Sigmoid colon (tissue), 4 donors: ENCODE results near the gene AKAP14.
"Not testable (repeated sequence)": the region's sequence is repeated elsewhere in the genome, so short reads cannot be mapped to it uniquely, and the experiment has no call there.

Experiments used
- EP300 ChIP-seq, 4 donors: sonication (generic); formaldehyde crosslinking; IDR thresholded peaks; one replicate each; pipeline ENCODE4 v1.6.1; 2017; ENCODE audit warnings: antibody characterized with exemption in 4 of 4
- POLR2AphosphoS5 ChIP-seq, 4 donors: sonication (generic); formaldehyde crosslinking; IDR thresholded peaks; one replicate each; pipeline ENCODE4 v1.6.1; 2017; ENCODE audit warnings: antibody characterized with exemption in 4 of 4
- TF ChIP-seq, protein P1 (sequence below), 4 experiments: fragments of 450-650 bp in 3 of 4; fragments of 200-600 bp in 1 of 4; IDR thresholded peaks; one replicate each; pipeline ENCODE4 v1.5.1; 2016 to 2019; ENCODE audit warnings: antibody characterized with exemption in 4 of 4, mild to moderate bottlenecking in 3 of 4, moderate library complexity in 2 of 4

DNA sequence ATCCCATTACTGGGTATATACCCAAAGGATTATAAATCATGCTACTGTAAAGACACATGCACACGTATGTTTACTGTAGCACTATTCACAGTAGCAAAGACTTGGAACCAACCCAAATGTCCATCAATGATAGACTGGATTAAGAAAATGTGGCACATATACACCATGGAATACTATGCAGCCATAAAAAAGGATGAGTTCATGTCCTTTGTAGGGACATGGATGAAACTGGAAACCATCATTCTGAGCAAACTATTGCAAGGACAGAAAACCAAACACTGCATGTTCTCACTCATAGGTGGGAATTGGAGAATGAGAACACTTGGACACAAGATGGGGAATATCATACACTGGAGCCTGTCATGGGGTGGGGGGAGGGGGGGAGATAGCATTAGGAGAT is 71.1 kb downstream of the AKAP14 start:
- TF ChIP-seq, protein P1, sequence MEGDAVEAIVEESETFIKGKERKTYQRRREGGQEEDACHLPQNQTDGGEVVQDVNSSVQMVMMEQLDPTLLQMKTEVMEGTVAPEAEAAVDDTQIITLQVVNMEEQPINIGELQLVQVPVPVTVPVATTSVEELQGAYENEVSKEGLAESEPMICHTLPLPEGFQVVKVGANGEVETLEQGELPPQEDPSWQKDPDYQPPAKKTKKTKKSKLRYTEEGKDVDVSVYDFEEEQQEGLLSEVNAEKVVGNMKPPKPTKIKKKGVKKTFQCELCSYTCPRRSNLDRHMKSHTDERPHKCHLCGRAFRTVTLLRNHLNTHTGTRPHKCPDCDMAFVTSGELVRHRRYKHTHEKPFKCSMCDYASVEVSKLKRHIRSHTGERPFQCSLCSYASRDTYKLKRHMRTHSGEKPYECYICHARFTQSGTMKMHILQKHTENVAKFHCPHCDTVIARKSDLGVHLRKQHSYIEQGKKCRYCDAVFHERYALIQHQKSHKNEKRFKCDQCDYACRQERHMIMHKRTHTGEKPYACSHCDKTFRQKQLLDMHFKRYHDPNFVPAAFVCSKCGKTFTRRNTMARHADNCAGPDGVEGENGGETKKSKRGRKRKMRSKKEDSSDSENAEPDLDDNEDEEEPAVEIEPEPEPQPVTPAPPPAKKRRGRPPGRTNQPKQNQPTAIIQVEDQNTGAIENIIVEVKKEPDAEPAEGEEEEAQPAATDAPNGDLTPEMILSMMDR (IDR thresholded peaks at IDR 0.05): not testable (repeated sequence)
- not testable (repeated sequence) for TF ChIP-seq POLR2AphosphoS5, EP300 (IDR thresholded peaks at IDR 0.05)
